Psoas muscle (tissue), 8 donors: ENCODE data around the gene DNAH1. TPM values are rescaled to one million over a fixed set of nuclear protein-coding genes. Genes with fewer than 3 reads are reported as not detected.

ENCODE experiments used
- ATAC-seq, 4 donors: fragments of 200-7000 bp; cut with Tn5 transposase; one replicate each; pipeline ENCODE4 v1.9.1; 2020; ENCODE audit warnings: moderate library complexity in 3 of 4, mild to moderate bottlenecking in 2 of 4
- DNase-seq, 2 donors: peaks; one replicate each; pipeline ENCODE4 v3.0.0-alpha.2; 2020
- H3K27ac ChIP-seq: fragments of 200-600 bp; one replicate; pipeline ENCODE4 v1.8.0; 2022
- H3K27me3 ChIP-seq, 3 donors: fragments of 200-600 bp in 1 of 3; one replicate each; pipeline versions ENCODE4 v1.6.1 to v1.8.0; 2013 to 2022; ENCODE audit warnings: low read length in 2 of 3, mild to moderate bottlenecking in 2 of 3, moderate library complexity in 1 of 3; ENCODE audit not compliant: insufficient read depth in 3 of 3
- H3K36me3 ChIP-seq, 2 donors: fragments of 200-600 bp in 1 of 2; one replicate each; pipeline versions ENCODE4 v1.6.1 to v1.8.0; 2013 to 2022; ENCODE audit warnings: low read depth in 1 of 2, mild to moderate bottlenecking in 1 of 2, moderate library complexity in 1 of 2; ENCODE audit not compliant: insufficient read depth in 1 of 2
- H3K4me1 ChIP-seq: fragments of 200-600 bp; one replicate; pipeline ENCODE4 v1.8.0; 2022
- H3K4me3 ChIP-seq: fragments of 200-600 bp; one replicate; pipeline ENCODE4 v1.8.0; 2022; ENCODE audit warnings: mild to moderate bottlenecking
- H3K9me3 ChIP-seq: fragments of 200-600 bp; one replicate; pipeline ENCODE4 v1.8.0; 2022
- WGBS, 3 donors: extraction: QIAGEN DNeasy Blood & Tissue Kit; methylation state at CpG; one replicate each; pipeline versions ENCODE4 v1.1.6 to v1.1.7; 2013; 5-methylcytosine and 5-hydroxymethylcytosine counted together
- intact Hi-C, 2 donors: fragments of 100-400 bp; cut with DNase I; formaldehyde crosslinking; loops; one replicate each; pipeline versions ENCODE4 v1.11.0 to v1.14.2; 2022
- polyA plus RNA-seq, 3 donors: library from polyadenylated mRNA; stranded (reverse); fragments of 200-250 nt; gene quantifications; one replicate each; pipeline ENCODE4 v1.2.3, GENCODE V29; 2013
- total RNA-seq, 4 donors: library from RNA; stranded (reverse); fragmentation: NEBNext Ultra II Directional in 2 of 4; extraction: Animal tissue kit (Norgen Biotek cat#: 25700) in 2 of 4; gene quantifications; one replicate each; pipeline versions ENCODE4 v1.2.1 to v1.2.4, GENCODE V29; 2021 to 2023
- TF ChIP-seq, protein P1 (sequence below): fragments of 200-600 bp; IDR thresholded peaks from one replicate; pipeline ENCODE4 v1.8.0; 2022; ENCODE audit warnings: antibody characterized with exemption
- donor health status: healthy with polysubstance abuse.
- donor health status: DM: no; HTN: no; CAD: no; lungs with moderate emphysema.
- donor health status: Bipolar disorder and iron deficiency.
- donor health status: healthy.
- donor health status: DM: yes; HTN: yes; CAD: no.
- donor health status: DM: no; HTN: no; CAD: no.
- donor health status: DM: no; HTN: no; CAD: no.
- donor health status: DM: yes; HTN: yes; CAD: no.

The DNAH1 gene
- total and polyA plus RNA-seq, 7 donors = 0.77 to 4.1 (median 2.4) TPM

DNA sequence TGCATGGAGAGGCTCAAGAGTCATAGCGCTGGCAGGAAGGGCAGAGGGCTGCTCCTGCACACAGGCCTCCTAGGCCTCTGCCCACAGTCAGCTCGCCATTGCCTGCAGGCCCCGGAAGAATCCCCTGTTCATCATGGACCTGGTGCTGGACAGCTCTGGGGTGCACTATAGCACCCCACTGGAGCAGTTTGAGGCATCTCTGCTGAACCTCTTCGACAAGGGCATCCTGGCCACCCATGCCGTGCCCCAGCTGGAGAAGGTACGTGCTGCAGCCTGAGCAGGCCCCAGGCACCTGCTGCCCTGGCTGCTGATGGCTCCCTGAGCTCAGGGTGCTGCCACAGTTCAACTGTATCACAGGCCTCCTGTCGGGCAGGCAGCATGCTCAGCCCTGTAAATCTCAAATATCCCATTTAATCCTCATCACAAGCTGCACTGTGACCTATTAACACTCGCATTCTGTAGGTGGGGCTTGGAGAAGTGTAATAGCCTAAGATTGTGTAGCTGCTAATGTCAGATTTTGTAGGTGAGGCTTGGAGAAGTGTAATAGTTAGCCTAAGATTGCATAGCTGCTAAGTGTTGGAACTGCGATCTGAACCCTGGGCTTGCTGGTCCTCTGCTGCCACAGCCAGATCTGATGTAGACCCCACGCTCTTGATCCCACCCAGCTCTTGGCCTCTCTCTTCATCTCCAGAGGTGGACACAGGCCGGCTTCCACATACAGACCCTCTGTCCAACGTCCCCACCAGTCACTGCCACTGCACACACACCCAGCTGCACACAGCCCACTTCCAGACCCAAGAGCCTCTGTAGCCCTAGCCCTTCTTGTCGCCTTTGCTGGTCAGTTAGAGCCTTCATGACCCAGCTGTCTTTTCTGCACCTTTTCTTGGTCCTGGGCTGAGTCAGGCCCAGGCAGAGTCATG is 31.9 kb downstream of the DNAH1 start:
- DNase-seq (no peak), ATAC-seq (no peak)
- Histone ChIP-seq H3K27ac (no peak overlapping the region), H3K27me3 (no peaks in the 10 kb centered on the region), H3K9me3 (no peaks in the 10 kb centered on the region), H3K4me3 (no peak overlapping the region), H3K4me1 (peaks cover 12% of the 10 kb centered on the region), H3K36me3 (peaks cover 0 to 32% of the 10 kb centered on the region in 2 donors)
- 86 to 90% (median 87%) methylated on average over 13 of the region's 13 CpGs for WGBS, 3 donors
- TF ChIP-seq, protein P1, sequence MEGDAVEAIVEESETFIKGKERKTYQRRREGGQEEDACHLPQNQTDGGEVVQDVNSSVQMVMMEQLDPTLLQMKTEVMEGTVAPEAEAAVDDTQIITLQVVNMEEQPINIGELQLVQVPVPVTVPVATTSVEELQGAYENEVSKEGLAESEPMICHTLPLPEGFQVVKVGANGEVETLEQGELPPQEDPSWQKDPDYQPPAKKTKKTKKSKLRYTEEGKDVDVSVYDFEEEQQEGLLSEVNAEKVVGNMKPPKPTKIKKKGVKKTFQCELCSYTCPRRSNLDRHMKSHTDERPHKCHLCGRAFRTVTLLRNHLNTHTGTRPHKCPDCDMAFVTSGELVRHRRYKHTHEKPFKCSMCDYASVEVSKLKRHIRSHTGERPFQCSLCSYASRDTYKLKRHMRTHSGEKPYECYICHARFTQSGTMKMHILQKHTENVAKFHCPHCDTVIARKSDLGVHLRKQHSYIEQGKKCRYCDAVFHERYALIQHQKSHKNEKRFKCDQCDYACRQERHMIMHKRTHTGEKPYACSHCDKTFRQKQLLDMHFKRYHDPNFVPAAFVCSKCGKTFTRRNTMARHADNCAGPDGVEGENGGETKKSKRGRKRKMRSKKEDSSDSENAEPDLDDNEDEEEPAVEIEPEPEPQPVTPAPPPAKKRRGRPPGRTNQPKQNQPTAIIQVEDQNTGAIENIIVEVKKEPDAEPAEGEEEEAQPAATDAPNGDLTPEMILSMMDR = no peak
- intact Hi-C loops = loop anchor here in 1 of 2 donors (10.0 kb wide), 1 partner anchor 343 kb away; no protein-coding TSS in a partner anchor

DNA sequence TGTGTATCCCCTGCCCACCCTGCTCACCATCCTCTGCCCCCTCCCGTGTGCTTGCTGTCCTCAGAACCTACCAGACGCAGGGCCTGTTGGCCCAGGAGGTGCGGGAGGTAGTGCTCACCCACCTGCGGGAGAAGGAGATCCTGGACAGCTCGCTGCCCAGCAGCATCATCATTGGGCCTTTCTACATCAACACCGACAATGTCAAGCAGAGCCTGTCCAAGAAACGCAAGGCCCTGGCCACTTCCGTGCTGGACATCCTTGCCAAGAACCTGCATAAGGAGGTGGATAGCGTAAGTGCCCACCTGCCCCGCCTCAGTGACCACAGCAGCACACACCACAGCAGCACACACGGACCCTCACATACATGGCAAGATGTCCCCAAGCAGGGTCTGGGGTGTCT is 33.0 kb downstream of the DNAH1 start:
- TF ChIP-seq, protein P1 = no peak
- Histone ChIP-seq H3K4me3 (no peak overlapping the region), H3K9me3 (no peaks in the 10 kb centered on the region), H3K27ac (no peak overlapping the region), H3K4me1 (peaks cover 12% of the 10 kb centered on the region), H3K36me3 (peaks cover 0 to 42% of the 10 kb centered on the region in 2 donors), H3K27me3 (no peaks in the 10 kb centered on the region)
- DNase-seq = peak in 1 of 2 donors; percentile 28
- 89 to 95% (median 93%) methylated on average over 11 of the region's 11 CpGs for WGBS, 3 donors
- intact Hi-C loops = loop anchor here in 1 of 2 donors (10.0 kb wide), 1 partner anchor 344 kb away; no protein-coding TSS in a partner anchor
- no peak for ATAC-seq

DNA sequence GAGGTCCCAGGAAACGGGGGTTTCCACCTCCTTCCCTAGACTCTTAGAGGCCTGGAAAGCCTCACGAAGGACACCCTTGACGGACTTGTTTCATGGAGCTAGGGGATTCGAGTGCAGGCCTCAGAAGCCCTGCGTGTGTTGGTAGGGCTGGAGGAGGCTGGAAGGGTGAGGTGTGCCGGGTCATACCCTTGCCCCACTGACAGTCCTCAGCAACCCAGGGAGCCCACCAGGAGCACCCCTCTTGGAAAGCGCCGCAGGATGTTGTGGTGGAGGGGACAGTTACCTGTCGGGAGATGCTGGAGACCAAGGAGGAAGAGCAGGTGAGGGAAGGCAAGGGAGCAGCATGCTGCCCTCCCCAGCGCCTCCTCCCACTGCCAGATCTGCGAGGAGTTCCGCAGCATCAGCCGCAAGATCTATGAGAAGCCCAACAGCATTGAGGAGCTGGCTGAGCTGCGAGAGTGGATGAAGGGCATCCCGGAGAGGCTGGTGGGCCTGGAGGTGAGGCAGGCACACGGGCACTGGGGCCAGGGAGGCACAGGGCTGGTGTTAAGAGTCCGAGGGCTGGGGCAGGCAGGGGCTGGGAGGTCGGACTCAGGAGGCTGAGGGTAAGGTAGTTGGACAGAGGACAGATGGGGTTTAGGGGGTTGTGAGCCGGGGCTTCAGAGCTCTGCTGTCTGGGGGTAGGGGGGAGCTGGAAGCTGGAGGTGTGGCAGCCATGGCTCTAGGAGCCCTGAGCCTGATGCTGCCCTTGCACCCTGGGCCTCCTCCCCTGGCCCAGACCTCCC is 33.7 kb downstream of the DNAH1 start:
- Histone ChIP-seq H3K36me3 (peaks cover 0 to 49% of the 10 kb centered on the region in 2 donors), H3K27me3 (no peaks in the 10 kb centered on the region), H3K27ac (no peak overlapping the region), H3K9me3 (no peaks in the 10 kb centered on the region), H3K4me3 (no peak overlapping the region), H3K4me1 (peaks cover 12% of the 10 kb centered on the region)
- TF ChIP-seq, protein P1 = no peak
- intact Hi-C loops = loop anchor here in 1 of 2 donors (10.0 kb wide), 1 partner anchor 345 kb away; no protein-coding TSS in a partner anchor
- ATAC-seq (no peak), DNase-seq (peak in 1 of 2 donors; percentile 34)
- WGBS, 3 donors = 92 to 93% (median 93%) methylated on average over 18 to 19 of the region's 19 CpGs

DNA sequence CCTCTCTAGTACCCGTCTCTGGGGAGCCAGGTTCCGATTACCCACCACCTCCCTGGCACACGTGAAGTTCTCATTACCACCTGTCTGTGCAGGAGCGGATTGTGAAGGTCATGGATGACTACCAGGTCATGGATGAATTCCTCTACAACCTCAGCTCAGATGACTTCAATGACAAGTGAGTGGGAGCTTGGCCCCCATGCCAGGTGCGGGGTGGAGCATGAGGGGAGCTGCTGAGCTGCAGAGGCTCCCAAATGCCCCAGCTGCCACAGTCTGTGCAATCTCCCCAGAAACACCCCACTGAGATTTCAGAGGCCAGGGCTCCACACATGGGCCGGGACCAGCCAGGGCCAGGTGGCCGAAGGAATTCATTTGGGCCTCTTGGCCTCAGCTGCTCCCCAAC is 34.3 kb downstream of the DNAH1 start:
- TF ChIP-seq, protein P1 = no peak
- peaks cover 0 to 55% of the 10 kb centered on the region in 2 donors for H3K36me3 ChIP-seq
- DNase-seq = peak in 1 of 2 donors; percentile 29
- H3K4me1 ChIP-seq = peaks cover 12% of the 10 kb centered on the region
- no peak for ATAC-seq
- H3K27me3 ChIP-seq = no peaks in the 10 kb centered on the region
- no peaks in the 10 kb centered on the region for H3K9me3 ChIP-seq
- intact Hi-C loops = no loop called here
- no peak overlapping the region for H3K4me3 ChIP-seq
- H3K27ac ChIP-seq = no peak overlapping the region
- WGBS, 3 donors = 52 to 67% (median 65%) methylated on average over 7 of the region's 7 CpGs
